Upper lobe of right lung (tissue), 1 donor: ENCODE results near the gene PLXNA2. TPM values are rescaled to one million over a fixed set of nuclear protein-coding genes. Genes with fewer than 3 reads are reported as not detected.

Source experiments
- ATAC-seq: fragments of 200-7000 bp; cut with Tn5 transposase; one replicate; pipeline ENCODE4 v1.9.1; 2020; ENCODE audit warnings: mild to moderate bottlenecking, moderate library complexity
- DNase-seq: peaks from one replicate; pipeline ENCODE4 v3.0.0-alpha.2; 2020
- H3K27ac ChIP-seq: fragments of 200-600 bp; one replicate; pipeline ENCODE4 v1.8.0; 2022
- H3K27me3 ChIP-seq: fragments of 200-600 bp; one replicate; pipeline ENCODE4 v1.8.0; 2022; ENCODE audit warnings: mild to moderate bottlenecking
- H3K36me3 ChIP-seq: fragments of 200-600 bp; one replicate; pipeline ENCODE4 v1.8.0; 2022
- H3K4me1 ChIP-seq: fragments of 200-600 bp; one replicate; pipeline ENCODE4 v1.8.0; 2022
- H3K4me3 ChIP-seq: fragments of 200-600 bp; one replicate; pipeline ENCODE4 v1.8.0; 2022; ENCODE audit warnings: mild to moderate bottlenecking
- H3K9me3 ChIP-seq: fragments of 200-600 bp; one replicate; pipeline ENCODE4 v1.8.0; 2022
- CTCF ChIP-seq: fragments of 200-600 bp; IDR thresholded peaks from one replicate; pipeline ENCODE4 v1.8.0; 2022; ENCODE audit warnings: antibody characterized with exemption
- intact Hi-C: fragments of 100-400 bp; cut with DNase I; formaldehyde crosslinking; loops from one replicate; pipeline ENCODE4 v1.11.0; 2022
- total RNA-seq: library from RNA; stranded (reverse); fragmentation: NEBNext Ultra II Directional; extraction: Animal tissue kit (Norgen Biotek cat#: 25700); gene quantifications from one replicate; pipeline ENCODE4 v1.2.1, GENCODE V29; 2021
- donor health status: DM: no; HTN: yes; CAD: no; lungs with severe emphysema.

PLXNA2 gene
- total RNA-seq, 1 donor from 2014 or later = 98.5 TPM

GRCh38 chr1:207996636-207997035 is 247.5 kb downstream of the PLXNA2 start:
- Histone ChIP-seq H3K36me3 (no peaks in the 10 kb centered on the region), H3K27me3 (no peaks in the 10 kb centered on the region), H3K9me3 (no peaks in the 10 kb centered on the region), H3K4me1 (no peaks in the 10 kb centered on the region), H3K4me3 (no peak overlapping the region), H3K27ac (no peak overlapping the region)
- intact Hi-C loops = no loop called here
- TF ChIP-seq CTCF = no peak
- no peak for DNase-seq
- ATAC-seq = no peak

GRCh38 chr1:207995576-207995975 is 248.6 kb downstream of the PLXNA2 start:
- no peak for ATAC-seq
- Histone ChIP-seq H3K4me3 (no peak overlapping the region), H3K36me3 (no peaks in the 10 kb centered on the region), H3K4me1 (no peaks in the 10 kb centered on the region), H3K9me3 (no peaks in the 10 kb centered on the region), H3K27ac (no peak overlapping the region), H3K27me3 (no peaks in the 10 kb centered on the region)
- DNase-seq = no peak
- TF ChIP-seq CTCF = no peak
- intact Hi-C loops = no loop called here

GRCh38 chr1:207993477-207994445 is 250.4 kb downstream of the PLXNA2 start:
- Histone ChIP-seq H3K27me3 (no peaks in the 10 kb centered on the region), H3K36me3 (no peaks in the 10 kb centered on the region), H3K9me3 (no peaks in the 10 kb centered on the region), H3K4me3 (no peak overlapping the region), H3K4me1 (no peaks in the 10 kb centered on the region), H3K27ac (no peak overlapping the region)
- peak; percentile 29 for TF ChIP-seq CTCF
- intact Hi-C loops = no loop called here
- ATAC-seq (peak; percentile 9), DNase-seq (no peak)

GRCh38 chr1:207992677-207993236 is 251.4 kb downstream of the PLXNA2 start:
- no peak overlapping the region for H3K27ac ChIP-seq
- no peaks in the 10 kb centered on the region for H3K9me3 ChIP-seq
- no peak for ATAC-seq
- no peak for TF ChIP-seq CTCF
- H3K36me3 ChIP-seq = no peaks in the 10 kb centered on the region
- H3K27me3 ChIP-seq = no peaks in the 10 kb centered on the region
- intact Hi-C loops = no loop called here
- no peaks in the 10 kb centered on the region for H3K4me1 ChIP-seq
- DNase-seq = no peak
- no peak overlapping the region for H3K4me3 ChIP-seq

- intact Hi-C loops = no loop called here
- no peaks in the 10 kb centered on the region for H3K9me3 ChIP-seq
- TF ChIP-seq CTCF = no peak
- H3K4me1 ChIP-seq = no peaks in the 10 kb centered on the region
- H3K27me3 ChIP-seq = no peaks in the 10 kb centered on the region
- H3K36me3 ChIP-seq = no peaks in the 10 kb centered on the region
- H3K4me3 ChIP-seq = no peak overlapping the region
- no peak for ATAC-seq
- H3K27ac ChIP-seq = no peak overlapping the region
- DNase-seq = no peak
These were observed 252.6 kb downstream of the PLXNA2 start for GRCh38 chr1:207991583-207992026.
